Astrocyte of the cerebellum (primary cell): Measurements from ENCODE around the gene CACNA2D2.

Experiments
- DNase-seq: peaks from one replicate; pipeline ENCODE4 v3.0.0-alpha.2; 2011; ENCODE audit warnings: low read depth
- H3K4me3 ChIP-seq: 2 replicates; pipeline ENCODE4 v1.5.1; 2011; ENCODE audit warnings: mild to moderate bottlenecking, low read depth, low read length, moderate library complexity
- CTCF ChIP-seq: IDR thresholded peaks from 2 replicates; pipeline ENCODE4 v1.5.1; 2012; ENCODE audit warnings: low read length, low read depth, moderate library complexity, mild to moderate bottlenecking; ENCODE audit errors: missing control alignments
- in situ Hi-C: cut with HindIII; loops from 2 replicates; pipeline ENCODE4 v1.10.0; 2017; ENCODE audit warnings: low sequenced_read_pairs

The CACNA2D2 gene

GRCh38 chr3:50490424-50490823, 13.0 kb downstream of the CACNA2D2 start:
- no peak overlapping the region for H3K4me3 ChIP-seq
- no peak for TF ChIP-seq CTCF
- no peak for DNase-seq
- in situ Hi-C loops: loop anchor here (5.0 kb wide), 1 partner anchor 47 kb away; no protein-coding TSS in a partner anchor

DNA sequence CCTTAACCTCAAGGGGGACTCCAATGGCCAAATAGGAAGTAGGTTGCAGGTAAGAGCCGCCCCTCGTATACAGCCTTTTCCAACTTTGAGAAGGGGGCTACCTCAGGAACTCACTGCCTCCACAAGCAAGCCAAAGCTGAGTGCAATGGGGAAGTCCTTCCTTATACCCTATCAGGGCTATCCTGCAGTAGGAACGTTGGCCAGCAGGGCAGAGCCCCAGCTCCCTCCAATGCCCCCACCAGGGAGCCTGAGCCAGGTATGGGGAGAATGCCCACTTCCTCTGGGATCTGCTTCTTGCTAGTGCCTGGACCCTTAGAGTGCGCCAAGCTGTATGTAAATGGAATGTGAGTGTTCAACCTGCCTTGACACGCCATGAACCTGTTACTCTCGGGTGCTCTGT, 16.3 kb downstream of the CACNA2D2 start:
- TF ChIP-seq CTCF: no peak
- in situ Hi-C loops: no loop called here
- H3K4me3 ChIP-seq: no peak overlapping the region
- DNase-seq: no peak

- no peak for TF ChIP-seq CTCF
- in situ Hi-C loops: no loop called here
- DNase-seq: no peak
- H3K4me3 ChIP-seq: no peak overlapping the region
Observed at GRCh38 chr3:50486219-50486888, 17.1 kb downstream of the CACNA2D2 start.

DNA sequence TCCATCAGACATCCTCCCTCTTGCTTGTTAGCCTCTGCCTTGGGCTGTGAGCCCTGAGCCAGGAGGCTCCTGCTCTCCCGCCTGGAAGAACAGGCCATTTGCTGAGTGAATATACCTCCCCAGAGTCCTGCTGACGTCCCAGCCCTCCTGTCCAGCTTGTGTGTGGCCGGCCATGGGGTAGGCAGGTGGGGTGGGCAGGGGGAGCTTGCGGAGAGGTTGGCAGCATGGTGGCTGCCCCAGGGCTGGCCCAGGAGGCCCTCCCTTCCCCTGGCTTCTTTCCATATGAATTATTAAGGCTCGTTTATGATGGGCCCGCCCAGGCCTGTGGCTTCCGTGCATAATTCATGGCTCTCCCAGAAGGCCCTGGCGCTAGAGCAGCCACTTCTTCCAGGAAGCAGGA, 18.7 kb downstream of the CACNA2D2 start:
- no peak for DNase-seq
- TF ChIP-seq CTCF: no peak
- in situ Hi-C loops: no loop called here
- no peak overlapping the region for H3K4me3 ChIP-seq

GRCh38 chr3:50483374-50483773, 20.1 kb downstream of the CACNA2D2 start:
- no peak for TF ChIP-seq CTCF
- H3K4me3 ChIP-seq: no peak overlapping the region
- no peak for DNase-seq
- in situ Hi-C loops: no loop called here

DNA sequence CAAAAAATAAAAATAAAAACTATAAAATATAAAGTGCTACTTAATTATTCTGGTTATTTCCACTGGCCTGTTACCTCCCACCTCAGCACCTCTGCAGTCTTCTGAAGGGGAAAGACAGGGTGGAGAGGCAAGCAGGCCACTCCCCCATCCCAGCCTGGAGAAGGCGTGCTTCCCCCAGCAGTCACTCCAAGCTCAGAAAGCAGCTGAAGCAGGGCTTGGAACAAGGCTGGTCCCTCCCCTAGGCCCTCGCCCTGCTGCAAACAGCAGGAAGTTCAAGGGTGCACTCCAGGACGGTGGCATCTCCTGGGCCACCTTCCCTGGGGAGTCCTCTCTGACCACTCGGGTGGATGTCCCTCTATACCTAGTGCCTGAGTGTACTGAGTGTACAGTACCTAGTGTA, 21.4 kb downstream of the CACNA2D2 start:
- DNase-seq: no peak
- in situ Hi-C loops: no loop called here
- no peak overlapping the region for H3K4me3 ChIP-seq
- TF ChIP-seq CTCF: no peak
